Cardiac fibroblast (primary cell): Measurements from ENCODE around the gene SLC16A12.
"Not testable (repeated sequence)": the region's sequence is repeated elsewhere in the genome, so short reads cannot be mapped to it uniquely, and the experiment has no call there.

Experiments
- DNase-seq, 2 donors: peaks; one replicate each; pipeline versions ENCODE4 v3.0.0 to v3.0.0-alpha.2; 2010; ENCODE audit warnings: low read depth in 2 of 2
- H3K4me3 ChIP-seq, 2 donors: replicated peaks in 1 of 2; 1 replicate in 1 of 2; 2 replicates in 1 of 2; pipeline ENCODE4 v1.5.1; 2011; ENCODE audit warnings: low read depth in 2 of 2, low read length in 2 of 2, mild to moderate bottlenecking in 2 of 2, moderate library complexity in 1 of 2
- TF ChIP-seq, protein P1 (sequence below): IDR thresholded peaks from one replicate; pipeline ENCODE4 v1.5.1; 2011; ENCODE audit warnings: low read depth, mild to moderate bottlenecking, low read length, inconsistent platforms

The SLC16A12 gene

DNA sequence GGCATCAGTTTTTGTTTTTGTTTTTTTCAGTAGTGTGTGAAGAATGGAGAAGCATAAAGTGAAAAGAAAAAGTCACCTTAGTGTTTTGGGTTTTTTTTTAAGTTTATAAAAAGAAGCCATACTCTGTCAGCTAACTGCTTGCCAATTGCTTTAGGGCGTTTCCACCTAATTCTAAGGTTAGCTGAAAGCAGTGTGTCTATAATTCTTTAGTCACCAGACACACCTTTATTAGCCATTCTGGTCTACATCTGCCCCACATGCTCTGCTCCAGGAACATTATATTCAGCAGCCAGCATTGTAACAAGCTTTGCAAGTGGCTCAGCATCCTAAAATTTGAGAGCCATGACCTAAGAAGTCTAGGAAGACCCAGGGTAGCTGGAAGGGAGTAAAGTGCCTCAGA is 14.1 kb upstream of the SLC16A12 start:
- no peak for DNase-seq
- TF ChIP-seq, protein P1, sequence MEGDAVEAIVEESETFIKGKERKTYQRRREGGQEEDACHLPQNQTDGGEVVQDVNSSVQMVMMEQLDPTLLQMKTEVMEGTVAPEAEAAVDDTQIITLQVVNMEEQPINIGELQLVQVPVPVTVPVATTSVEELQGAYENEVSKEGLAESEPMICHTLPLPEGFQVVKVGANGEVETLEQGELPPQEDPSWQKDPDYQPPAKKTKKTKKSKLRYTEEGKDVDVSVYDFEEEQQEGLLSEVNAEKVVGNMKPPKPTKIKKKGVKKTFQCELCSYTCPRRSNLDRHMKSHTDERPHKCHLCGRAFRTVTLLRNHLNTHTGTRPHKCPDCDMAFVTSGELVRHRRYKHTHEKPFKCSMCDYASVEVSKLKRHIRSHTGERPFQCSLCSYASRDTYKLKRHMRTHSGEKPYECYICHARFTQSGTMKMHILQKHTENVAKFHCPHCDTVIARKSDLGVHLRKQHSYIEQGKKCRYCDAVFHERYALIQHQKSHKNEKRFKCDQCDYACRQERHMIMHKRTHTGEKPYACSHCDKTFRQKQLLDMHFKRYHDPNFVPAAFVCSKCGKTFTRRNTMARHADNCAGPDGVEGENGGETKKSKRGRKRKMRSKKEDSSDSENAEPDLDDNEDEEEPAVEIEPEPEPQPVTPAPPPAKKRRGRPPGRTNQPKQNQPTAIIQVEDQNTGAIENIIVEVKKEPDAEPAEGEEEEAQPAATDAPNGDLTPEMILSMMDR = no peak
- no peak overlapping the region for H3K4me3 ChIP-seq

- no peak overlapping the region for H3K4me3 ChIP-seq
- TF ChIP-seq, protein P1 = no peak
These were observed 13.3 kb upstream of the SLC16A12 start for GRCh38 chr10:89548673-89549072.

DNA sequence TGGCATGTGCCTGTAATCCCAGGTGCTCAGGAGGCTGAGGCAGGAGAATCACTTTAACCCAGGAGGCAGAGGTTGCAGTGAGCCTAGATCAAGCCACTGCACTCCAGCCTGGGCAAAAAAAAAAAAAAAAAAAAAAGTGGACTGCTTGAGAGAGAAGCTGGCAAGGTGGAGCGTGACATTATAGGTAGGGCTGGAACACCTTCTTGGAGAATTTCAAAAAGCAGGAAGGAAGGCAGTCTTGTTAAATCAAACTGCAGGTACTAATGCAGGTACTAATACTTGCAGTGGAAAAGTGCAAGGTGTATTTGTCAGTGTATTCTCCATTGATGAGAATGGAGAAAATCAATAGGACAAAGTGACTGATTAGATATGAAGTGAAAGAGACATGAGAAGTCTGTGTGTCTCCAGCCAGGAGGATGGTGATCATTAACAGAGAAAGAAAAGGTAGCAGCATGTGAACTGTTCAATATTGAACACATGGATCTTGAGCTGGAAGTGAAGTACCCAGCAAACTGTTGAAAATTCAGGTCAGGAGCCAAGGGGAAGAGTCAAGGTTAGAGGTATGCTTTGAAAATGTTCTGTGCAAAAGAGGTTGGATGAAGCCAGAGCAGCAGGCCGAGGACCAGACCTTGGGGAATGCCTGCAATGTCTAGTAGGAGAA is 12.6 kb upstream of the SLC16A12 start:
- TF ChIP-seq, protein P1 = no peak
- no peak for DNase-seq
- H3K4me3 ChIP-seq = no peak overlapping the region

More at GRCh38 chr10:89548673-89549072, 13.3 kb upstream of the SLC16A12 start:
- DNase-seq = no peak

- DNase-seq, H3K4me3 ChIP-seq: not testable (repeated sequence)
These were observed 11.3 kb upstream of the SLC16A12 start for GRCh38 chr10:89546651-89547050.

- no peak for DNase-seq
- TF ChIP-seq, protein P1 = no peak
- no peak overlapping the region for H3K4me3 ChIP-seq
These were observed 8.4 kb upstream of the SLC16A12 start for GRCh38 chr10:89543841-89544240.

GRCh38 chr10:89540420-89540949 is 5.1 kb upstream of the SLC16A12 start:
- DNase-seq = peak in 1 of 2 donors; percentile 65
- no peak overlapping the region for H3K4me3 ChIP-seq
- TF ChIP-seq, protein P1 = no peak

GRCh38 chr10:89537364-89537763 is 2.0 kb upstream of the SLC16A12 start:
- H3K4me3 ChIP-seq = no peak overlapping the region
- DNase-seq = no peak
- TF ChIP-seq, protein P1 = no peak
